C4-2B (cell line): ENCODE data around the gene ATF3.

ENCODE experiments used
- H3K27ac ChIP-seq: fragments of 450-650 bp; 2 replicates; pipeline ENCODE4 v1.5.1; 2017
- ZFX ChIP-seq: fragments of 450-650 bp; IDR thresholded peaks from 2 replicates; pipeline ENCODE4 v1.6.1; 2017
- TF ChIP-seq, protein P1 (sequence below): fragments of 450-650 bp; conservative IDR thresholded peaks from 2 replicates; pipeline ENCODE4 v1.5.1; 2017; ENCODE audit warnings: mild to moderate bottlenecking

ATF3 gene, protein sequence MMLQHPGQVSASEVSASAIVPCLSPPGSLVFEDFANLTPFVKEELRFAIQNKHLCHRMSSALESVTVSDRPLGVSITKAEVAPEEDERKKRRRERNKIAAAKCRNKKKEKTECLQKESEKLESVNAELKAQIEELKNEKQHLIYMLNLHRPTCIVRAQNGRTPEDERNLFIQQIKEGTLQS

DNA sequence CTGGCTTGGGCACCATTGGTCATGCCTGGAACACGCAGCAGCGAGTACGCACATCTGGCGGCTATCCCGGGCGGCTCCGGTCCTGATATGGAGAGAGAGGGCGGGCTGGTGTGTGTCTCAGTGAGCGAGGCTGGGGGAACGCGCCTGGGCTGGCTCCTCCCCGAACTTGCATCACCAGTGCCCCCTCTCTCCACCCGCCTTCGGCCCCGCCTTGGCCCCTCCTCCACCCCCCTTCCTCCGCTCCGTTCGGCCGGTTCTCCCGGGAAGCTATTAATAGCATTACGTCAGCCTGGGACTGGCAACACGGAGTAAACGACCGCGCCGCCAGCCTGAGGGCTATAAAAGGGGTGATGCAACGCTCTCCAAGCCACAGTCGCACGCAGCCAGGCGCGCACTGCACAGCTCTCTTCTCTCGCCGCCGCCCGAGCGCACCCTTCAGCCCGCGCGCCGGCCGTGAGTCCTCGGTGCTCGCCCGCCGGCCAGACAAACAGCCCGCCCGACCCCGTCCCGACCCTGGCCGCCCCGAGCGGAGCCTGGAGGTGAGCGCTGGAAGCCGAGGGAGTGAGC lies at the start of gene ATF3:
Gene ATF3 (plus strand): TSS at position 370 of the 567 bp plus-strand sequence. CDS start 6,261 bp downstream, outside the sequence.
- no peak for TF ChIP-seq ZFX
- TF ChIP-seq, protein P1, sequence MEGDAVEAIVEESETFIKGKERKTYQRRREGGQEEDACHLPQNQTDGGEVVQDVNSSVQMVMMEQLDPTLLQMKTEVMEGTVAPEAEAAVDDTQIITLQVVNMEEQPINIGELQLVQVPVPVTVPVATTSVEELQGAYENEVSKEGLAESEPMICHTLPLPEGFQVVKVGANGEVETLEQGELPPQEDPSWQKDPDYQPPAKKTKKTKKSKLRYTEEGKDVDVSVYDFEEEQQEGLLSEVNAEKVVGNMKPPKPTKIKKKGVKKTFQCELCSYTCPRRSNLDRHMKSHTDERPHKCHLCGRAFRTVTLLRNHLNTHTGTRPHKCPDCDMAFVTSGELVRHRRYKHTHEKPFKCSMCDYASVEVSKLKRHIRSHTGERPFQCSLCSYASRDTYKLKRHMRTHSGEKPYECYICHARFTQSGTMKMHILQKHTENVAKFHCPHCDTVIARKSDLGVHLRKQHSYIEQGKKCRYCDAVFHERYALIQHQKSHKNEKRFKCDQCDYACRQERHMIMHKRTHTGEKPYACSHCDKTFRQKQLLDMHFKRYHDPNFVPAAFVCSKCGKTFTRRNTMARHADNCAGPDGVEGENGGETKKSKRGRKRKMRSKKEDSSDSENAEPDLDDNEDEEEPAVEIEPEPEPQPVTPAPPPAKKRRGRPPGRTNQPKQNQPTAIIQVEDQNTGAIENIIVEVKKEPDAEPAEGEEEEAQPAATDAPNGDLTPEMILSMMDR = no peak
- H3K27ac ChIP-seq = peak within 1 kb of the TSS; percentile 84

DNA sequence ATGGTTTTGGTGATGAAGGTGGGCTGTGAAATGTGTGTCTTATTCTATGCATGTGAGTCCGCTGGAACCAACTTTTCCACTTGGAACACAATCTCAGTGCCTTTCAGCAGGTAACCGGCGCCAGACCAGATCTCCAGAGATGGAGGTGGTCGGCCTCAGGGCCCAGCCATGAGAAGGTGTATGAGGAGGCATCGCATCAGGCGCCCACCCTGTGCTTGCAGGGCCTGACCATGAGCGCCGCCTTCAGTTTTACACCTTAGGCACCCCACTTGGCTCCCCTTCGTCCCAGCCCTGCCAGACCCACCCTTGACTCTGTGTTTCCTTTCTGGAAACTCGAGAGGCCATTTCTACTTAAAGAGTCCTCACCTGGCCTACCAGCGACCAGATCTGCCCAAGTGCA lies 48.6 kb upstream of the ATF3 start:
- H3K27ac ChIP-seq = peak overlapping the region; percentile 89; the same call in 1 of the 2 replicates
- TF ChIP-seq ZFX = no peak
- TF ChIP-seq, protein P1 = no peak

DNA sequence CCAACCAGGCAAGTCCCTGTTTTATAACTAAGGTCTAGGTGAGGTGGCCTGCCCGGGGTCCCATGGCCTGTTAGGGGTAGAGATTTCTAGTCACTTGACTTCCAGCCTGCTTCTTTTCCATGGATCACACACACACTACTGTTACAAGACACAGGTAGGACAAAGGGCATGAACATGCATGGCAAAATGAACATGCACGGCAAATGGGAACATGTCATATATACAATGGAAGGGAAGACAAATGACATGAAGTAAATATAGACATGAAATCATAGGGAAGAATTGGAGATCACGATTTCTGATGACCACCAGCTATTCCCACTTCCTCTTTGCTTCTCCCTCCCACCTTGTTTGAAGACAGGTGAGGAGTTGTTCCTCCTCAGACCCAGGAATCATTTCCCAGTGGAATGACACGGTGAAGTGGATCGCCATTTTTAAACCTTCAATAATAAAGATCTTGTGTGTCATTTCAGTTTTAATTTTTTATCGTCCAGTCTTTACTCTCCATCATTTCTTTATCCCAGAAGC lies 47.6 kb upstream of the ATF3 start:
- TF ChIP-seq, protein P1 = no peak
- TF ChIP-seq ZFX = no peak
- no peak overlapping the region for H3K27ac ChIP-seq

DNA sequence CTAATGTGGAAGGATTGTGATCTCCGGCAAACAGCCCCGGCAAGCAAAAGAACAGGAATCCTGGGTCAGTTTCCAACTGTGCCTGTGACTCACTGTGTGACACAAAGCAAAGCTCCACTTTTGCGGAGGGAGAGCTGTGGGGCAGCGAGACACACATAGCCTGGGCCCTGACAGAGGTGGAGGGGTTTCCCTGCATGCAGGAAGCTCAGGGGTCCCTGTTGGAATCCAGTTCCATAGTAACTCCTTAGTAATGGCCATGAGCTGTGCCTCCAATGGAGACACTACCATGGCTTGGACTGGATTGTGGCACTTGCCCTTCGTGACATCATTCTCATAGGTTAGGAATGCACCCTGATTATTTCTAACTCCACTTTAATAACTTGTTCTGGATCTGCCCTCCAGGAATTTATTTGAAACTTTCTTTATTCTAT lies 47.0 kb upstream of the ATF3 start:
- no peak for TF ChIP-seq ZFX
- H3K27ac ChIP-seq = no peak overlapping the region

DNA sequence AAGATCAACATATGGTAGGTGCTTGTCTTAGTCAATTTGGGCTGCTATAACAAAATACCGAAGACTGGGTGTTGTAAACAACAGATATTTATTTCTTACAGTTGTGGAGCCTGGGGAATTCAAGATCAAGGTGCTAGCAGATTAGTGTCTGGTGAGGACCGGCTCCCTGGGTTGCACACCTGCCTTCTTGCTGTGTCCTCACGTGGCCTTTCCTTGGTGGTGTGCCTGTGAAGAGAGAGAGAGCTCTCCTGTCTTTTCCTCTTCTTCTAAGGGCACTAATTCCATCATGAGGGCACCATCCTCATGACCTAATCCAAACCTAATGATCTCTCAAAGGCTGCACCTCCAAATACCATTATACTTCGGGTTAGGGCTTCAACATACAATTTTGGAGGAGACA lies 45.8 kb upstream of the ATF3 start:
- no peak for TF ChIP-seq ZFX
- TF ChIP-seq, protein P1 = no peak
- H3K27ac ChIP-seq = no peak overlapping the region

DNA sequence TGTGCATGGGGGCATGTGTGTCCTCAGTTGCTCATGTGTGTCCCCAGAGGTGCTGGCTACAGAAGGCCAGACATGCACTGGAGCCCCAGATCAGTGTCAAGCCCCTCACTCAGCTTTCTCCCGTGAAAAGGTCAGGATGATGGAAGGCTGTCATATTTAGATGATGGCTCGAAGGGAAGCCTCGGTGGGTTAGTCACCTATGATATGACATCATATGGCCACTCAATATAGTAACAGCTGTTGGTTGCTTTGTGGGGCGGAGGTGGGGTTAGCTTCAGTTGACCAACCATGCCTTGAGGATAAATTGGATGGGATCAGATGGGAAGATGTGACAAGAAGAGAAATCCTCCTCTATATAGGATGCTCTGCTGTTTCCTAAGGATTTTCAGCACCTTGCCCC lies 43.5 kb upstream of the ATF3 start:
- TF ChIP-seq, protein P1 = no peak
- TF ChIP-seq ZFX = no peak

DNA sequence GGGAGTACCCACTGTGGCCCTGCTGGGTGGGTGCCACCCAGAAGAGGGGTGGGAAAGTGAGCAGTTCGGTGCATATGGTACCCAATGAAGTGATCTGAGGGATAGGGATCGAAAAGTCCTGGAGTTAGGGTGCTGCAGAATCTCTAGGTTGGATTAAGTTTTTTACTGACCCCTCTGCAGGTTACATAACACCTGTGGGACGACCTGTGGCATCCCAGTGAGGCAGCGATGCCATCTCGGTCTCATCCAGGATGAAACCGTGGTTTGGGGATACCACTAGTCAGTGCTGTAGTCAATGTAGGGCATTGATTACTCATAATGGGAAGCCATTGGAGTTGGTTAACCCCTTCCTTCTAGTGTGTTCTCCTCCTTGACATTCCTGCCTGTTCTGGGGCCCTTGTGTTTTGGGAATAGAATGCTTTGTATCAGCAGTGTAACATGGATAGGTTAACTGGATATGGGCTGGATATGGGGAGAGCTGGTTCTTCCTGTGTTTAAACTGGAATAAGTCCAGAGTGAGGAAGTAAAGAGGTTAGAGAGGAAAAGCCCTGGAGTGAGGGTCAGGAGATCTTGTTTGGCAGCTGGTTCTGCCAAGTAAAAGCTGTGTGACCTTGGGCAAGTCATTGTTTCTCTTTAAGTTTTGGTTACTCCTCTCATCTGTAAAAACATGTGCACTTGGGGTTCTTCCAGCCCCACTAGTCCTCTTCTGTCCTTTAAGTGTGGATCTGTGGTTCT lies 42.8 kb upstream of the ATF3 start:
- H3K27ac ChIP-seq = peak overlapping the region; percentile 67
- TF ChIP-seq, protein P1 = no peak
- no peak for TF ChIP-seq ZFX

More for the DNA sequence above, 43.5 kb upstream of the ATF3 start:
- H3K27ac ChIP-seq = peak overlapping the region; percentile 67
